GM12878 (cell line): ENCODE data around the gene JTB. TPM values are rescaled to one million over a fixed set of nuclear protein-coding genes. Genes with fewer than 3 reads are reported as not detected.

ENCODE experiments used
- ATF7 ChIP-seq: fragments of 450-650 bp; IDR thresholded peaks from 2 replicates; pipeline ENCODE4 v1.6.1; 2016; ENCODE audit warnings: low read depth, mild to moderate bottlenecking
- CHD1 ChIP-seq: IDR thresholded peaks from 2 replicates; pipeline ENCODE4 v1.6.1; 2012; ENCODE audit warnings: low read depth, low read length, improper control_type of control experiment
- FOXM1 ChIP-seq: IDR thresholded peaks from 2 replicates; pipeline ENCODE4 v1.6.1; 2012; ENCODE audit warnings: low read depth, mild to moderate bottlenecking, inconsistent platforms, low read length, moderate library complexity
- JUNB ChIP-seq: IDR thresholded peaks from 2 replicates; pipeline ENCODE4 v1.6.1; 2016; ENCODE audit warnings: antibody characterized with exemption, mild to moderate bottlenecking
- MYC ChIP-seq: IDR thresholded peaks from 2 replicates; pipeline ENCODE4 v1.6.1; 2011; ENCODE audit warnings: mild to moderate bottlenecking, low read length, moderate library complexity, inconsistent platforms; ENCODE audit not compliant: insufficient read depth, insufficient replicate concordance, insufficient read length, severe bottlenecking
- NBN ChIP-seq: fragments of 450-650 bp; IDR thresholded peaks from 2 replicates; pipeline ENCODE4 v1.6.1; 2016
- NFIC ChIP-seq: IDR thresholded peaks from 2 replicates; pipeline ENCODE4 v1.6.1; 2012; ENCODE audit warnings: low read depth, mild to moderate bottlenecking, inconsistent platforms, low read length, moderate library complexity
- NFYA ChIP-seq: IDR thresholded peaks from 2 replicates; pipeline ENCODE4 v1.6.1; 2011; ENCODE audit warnings: low read depth, mild to moderate bottlenecking, low read length, improper control_type of control experiment, borderline replicate concordance
- PAX5 ChIP-seq: IDR thresholded peaks from 2 replicates; pipeline ENCODE4 v1.6.1; 2011; ENCODE audit warnings: low read depth, low read length, borderline replicate concordance
- POLR2A ChIP-seq: IDR thresholded peaks from 2 replicates; pipeline ENCODE4 v1.6.1; 2011; ENCODE audit warnings: low read depth, mild to moderate bottlenecking, low read length
- SIN3A ChIP-seq: IDR thresholded peaks from 2 replicates; pipeline ENCODE4 v1.6.1; 2012; ENCODE audit warnings: low read depth, low read length, improper control_type of control experiment
- TCF7 ChIP-seq: IDR thresholded peaks from 2 replicates; pipeline ENCODE4 v1.6.1; 2014; ENCODE audit warnings: antibody characterized with exemption, borderline replicate concordance
- WRNIP1 ChIP-seq: IDR thresholded peaks from 2 replicates; pipeline ENCODE4 v1.6.1; 2011; ENCODE audit warnings: low read depth, low read length, improper control_type of control experiment, borderline replicate concordance
- YY1 ChIP-seq: IDR thresholded peaks from 2 replicates; pipeline ENCODE4 v1.6.1; 2011; ENCODE audit warnings: low read depth, mild to moderate bottlenecking, low read length
- ZBED1 ChIP-seq: IDR thresholded peaks from 2 replicates; pipeline ENCODE4 v1.6.1; 2016; ENCODE audit warnings: borderline replicate concordance
- ZNF24 ChIP-seq: fragments of 450-650 bp; IDR thresholded peaks from 2 replicates; pipeline ENCODE4 v1.6.1; 2017; ENCODE audit warnings: antibody characterized with exemption, mild to moderate bottlenecking
- polyA plus RNA-seq, 11 experiments: library from polyadenylated mRNA; depleted of rRNA in 4 of 11; unstranded in 6 of 11; stranded (reverse) in 5 of 11; fragments of >200 nt; fragmentation: Nextera tagmentation in 4 of 11; fragmentation: Illumina TruSeq in 1 of 11; extraction: Ambion mirVana in 4 of 11; extraction: Trizol in 1 of 11; gene quantifications; 1 replicate in 1 of 11; 2 replicates in 10 of 11; pipeline versions ENCODE4 v1.2.1 to v1.2.3, GENCODE V29; 2011 to 2016; ENCODE audit warnings: inconsistent platforms in 2 of 11, missing spikeins in 2 of 11, low read depth in 1 of 11
- total RNA-seq, 4 experiments: library from RNA; depleted of rRNA in 3 of 4; stranded (reverse); fragments of >200 nt in 3 of 4; fragmentation: Illumina TruSeq in 1 of 4; extraction: Trizol in 1 of 4; gene quantifications; 2 replicates each; pipeline versions ENCODE4 v1.2.1 to v1.2.3, GENCODE V29; 2013 to 2021
- TF ChIP-seq, protein P1 (sequence below), 3 experiments: IDR thresholded peaks in 2 of 3; conservative IDR thresholded peaks in 1 of 3; 2 replicates each; pipeline ENCODE4 v1.5.1; 2011; ENCODE audit warnings: low read depth in 3 of 3, low read length in 3 of 3, mild to moderate bottlenecking in 3 of 3, control low read depth in 2 of 3, moderate library complexity in 2 of 3, inconsistent platforms in 1 of 3, mixed read lengths in 1 of 3; ENCODE audit not compliant: control insufficient read depth in 2 of 3, insufficient read depth in 1 of 3; ENCODE audit errors: extremely low read depth in 1 of 3
- TF ChIP-seq, protein P2 (sequence below): IDR thresholded peaks from 2 replicates; pipeline ENCODE4 v1.6.1; 2011; ENCODE audit warnings: borderline replicate concordance, low read depth, mild to moderate bottlenecking, moderate library complexity, low read length; ENCODE audit not compliant: insufficient read depth, poor library complexity, severe bottlenecking
- TF ChIP-seq, protein P3 (sequence below): IDR thresholded peaks from 2 replicates; pipeline ENCODE4 v1.6.1; 2011; ENCODE audit warnings: borderline replicate concordance, low read depth, mild to moderate bottlenecking, moderate library complexity, mixed read lengths, low read length; ENCODE audit not compliant: insufficient read depth; ENCODE audit errors: extremely low read length
- TF ChIP-seq, protein P4 (sequence below): IDR thresholded peaks from 2 replicates; pipeline ENCODE4 v1.6.1; 2012; ENCODE audit warnings: low read depth, low read length, improper control_type of control experiment
- TF ChIP-seq, protein P5 (sequence below): IDR thresholded peaks from 2 replicates; pipeline ENCODE4 v1.6.1; 2011; ENCODE audit warnings: low read depth, mild to moderate bottlenecking, low read length, moderate library complexity, borderline replicate concordance; ENCODE audit errors: extremely low read depth
- TF ChIP-seq, protein P6 (sequence below): IDR thresholded peaks from 2 replicates; pipeline ENCODE4 v1.6.1; 2012; ENCODE audit warnings: low read length, inconsistent platforms

JTB gene
- total and polyA plus RNA-seq, 10 of the 15 experiments (the other 5 are each of a cell fraction or from before 2014, with no cell fraction given): 25.0 to 298 (median 155) TPM

DNA sequence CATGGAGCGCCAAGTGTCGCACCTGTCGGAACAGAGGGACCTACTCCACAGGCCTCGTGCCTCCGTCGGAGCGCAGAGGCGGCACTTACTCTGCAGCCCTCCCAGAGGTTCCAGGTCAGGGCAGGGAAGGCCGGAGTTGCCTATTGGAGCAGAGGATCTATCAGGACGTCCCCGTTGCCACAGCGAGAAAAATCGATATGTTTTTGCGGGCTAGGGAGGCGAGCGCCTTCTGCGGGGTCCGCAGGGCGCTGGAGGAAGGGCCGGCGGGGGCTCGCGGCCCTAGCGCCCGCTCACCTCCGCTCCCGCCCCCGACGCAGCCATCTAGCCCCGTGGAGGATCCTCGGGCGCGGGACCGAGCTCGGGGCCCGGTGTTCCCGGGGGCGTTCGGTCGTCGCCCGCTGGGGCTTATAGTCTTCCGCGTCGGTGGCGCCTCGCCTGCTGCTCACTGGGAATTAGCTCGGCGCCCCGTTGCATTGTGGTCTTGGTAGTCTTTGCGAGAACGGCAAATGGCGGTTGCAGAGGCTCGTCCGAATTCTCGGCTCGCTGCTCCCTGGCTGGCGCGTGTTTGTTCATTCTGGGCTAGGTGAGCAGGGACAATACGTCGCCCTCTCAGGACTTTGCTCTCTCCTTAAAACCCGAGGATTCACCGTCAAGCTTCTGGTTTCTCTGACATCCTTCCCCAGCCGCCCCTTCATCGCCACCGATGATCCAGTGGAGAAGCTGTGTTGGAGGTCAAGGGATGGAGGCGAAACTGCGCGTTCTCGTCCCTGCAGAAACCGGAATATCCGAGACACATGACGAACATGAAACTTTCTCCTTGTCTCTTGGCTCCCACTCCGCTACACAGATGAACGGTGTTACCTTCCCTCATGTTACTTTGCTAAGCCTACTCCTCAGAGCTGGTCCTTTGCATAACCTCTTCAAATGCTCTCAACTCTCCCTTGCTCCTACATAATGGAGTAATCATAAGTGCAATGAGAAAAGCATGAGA, at the start of gene JTB (continued):
- peak; percentile 38 for TF ChIP-seq MYC
- TF ChIP-seq POLR2A: peak; percentile 95
- no peak for TF ChIP-seq TCF7
- TF ChIP-seq, protein P1, sequence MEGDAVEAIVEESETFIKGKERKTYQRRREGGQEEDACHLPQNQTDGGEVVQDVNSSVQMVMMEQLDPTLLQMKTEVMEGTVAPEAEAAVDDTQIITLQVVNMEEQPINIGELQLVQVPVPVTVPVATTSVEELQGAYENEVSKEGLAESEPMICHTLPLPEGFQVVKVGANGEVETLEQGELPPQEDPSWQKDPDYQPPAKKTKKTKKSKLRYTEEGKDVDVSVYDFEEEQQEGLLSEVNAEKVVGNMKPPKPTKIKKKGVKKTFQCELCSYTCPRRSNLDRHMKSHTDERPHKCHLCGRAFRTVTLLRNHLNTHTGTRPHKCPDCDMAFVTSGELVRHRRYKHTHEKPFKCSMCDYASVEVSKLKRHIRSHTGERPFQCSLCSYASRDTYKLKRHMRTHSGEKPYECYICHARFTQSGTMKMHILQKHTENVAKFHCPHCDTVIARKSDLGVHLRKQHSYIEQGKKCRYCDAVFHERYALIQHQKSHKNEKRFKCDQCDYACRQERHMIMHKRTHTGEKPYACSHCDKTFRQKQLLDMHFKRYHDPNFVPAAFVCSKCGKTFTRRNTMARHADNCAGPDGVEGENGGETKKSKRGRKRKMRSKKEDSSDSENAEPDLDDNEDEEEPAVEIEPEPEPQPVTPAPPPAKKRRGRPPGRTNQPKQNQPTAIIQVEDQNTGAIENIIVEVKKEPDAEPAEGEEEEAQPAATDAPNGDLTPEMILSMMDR (IDR thresholded peaks at IDR 0.05 in 2 of 3, conservative IDR thresholded peaks at IDR 0.05 in 1 of 3; ENCODE audit: control insufficient read depth in 2 of 3, extremely low read depth in 1 of 3, insufficient read depth in 1 of 3, low read depth in 3 of 3, low read length in 3 of 3): no peak
- no peak for TF ChIP-seq ZNF24
- peak; percentile 35 for TF ChIP-seq JUNB
- TF ChIP-seq PAX5: 0 out of 2 replicates have a peak, but pooled peaks have one; percentile 19
- TF ChIP-seq, protein P2, sequence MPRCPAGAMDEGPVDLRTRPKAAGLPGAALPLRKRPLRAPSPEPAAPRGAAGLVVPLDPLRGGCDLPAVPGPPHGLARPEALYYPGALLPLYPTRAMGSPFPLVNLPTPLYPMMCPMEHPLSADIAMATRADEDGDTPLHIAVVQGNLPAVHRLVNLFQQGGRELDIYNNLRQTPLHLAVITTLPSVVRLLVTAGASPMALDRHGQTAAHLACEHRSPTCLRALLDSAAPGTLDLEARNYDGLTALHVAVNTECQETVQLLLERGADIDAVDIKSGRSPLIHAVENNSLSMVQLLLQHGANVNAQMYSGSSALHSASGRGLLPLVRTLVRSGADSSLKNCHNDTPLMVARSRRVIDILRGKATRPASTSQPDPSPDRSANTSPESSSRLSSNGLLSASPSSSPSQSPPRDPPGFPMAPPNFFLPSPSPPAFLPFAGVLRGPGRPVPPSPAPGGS: no peak
- TF ChIP-seq NBN: 0 out of 2 replicates have a peak, but pooled peaks have one; percentile 58
- TF ChIP-seq, protein P3, sequence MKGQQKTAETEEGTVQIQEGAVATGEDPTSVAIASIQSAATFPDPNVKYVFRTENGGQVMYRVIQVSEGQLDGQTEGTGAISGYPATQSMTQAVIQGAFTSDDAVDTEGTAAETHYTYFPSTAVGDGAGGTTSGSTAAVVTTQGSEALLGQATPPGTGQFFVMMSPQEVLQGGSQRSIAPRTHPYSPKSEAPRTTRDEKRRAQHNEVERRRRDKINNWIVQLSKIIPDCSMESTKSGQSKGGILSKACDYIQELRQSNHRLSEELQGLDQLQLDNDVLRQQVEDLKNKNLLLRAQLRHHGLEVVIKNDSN: no peak
- no peak for TF ChIP-seq ATF7
- TF ChIP-seq WRNIP1: no peak
- no peak for TF ChIP-seq NFIC
- TF ChIP-seq NFYA: no peak
- peak; percentile 52 for TF ChIP-seq SIN3A
- TF ChIP-seq ZBED1: no peak
- no peak for TF ChIP-seq CHD1
- TF ChIP-seq, protein P4, sequence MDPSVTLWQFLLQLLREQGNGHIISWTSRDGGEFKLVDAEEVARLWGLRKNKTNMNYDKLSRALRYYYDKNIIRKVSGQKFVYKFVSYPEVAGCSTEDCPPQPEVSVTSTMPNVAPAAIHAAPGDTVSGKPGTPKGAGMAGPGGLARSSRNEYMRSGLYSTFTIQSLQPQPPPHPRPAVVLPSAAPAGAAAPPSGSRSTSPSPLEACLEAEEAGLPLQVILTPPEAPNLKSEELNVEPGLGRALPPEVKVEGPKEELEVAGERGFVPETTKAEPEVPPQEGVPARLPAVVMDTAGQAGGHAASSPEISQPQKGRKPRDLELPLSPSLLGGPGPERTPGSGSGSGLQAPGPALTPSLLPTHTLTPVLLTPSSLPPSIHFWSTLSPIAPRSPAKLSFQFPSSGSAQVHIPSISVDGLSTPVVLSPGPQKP: no peak
- peak; percentile 97 for TF ChIP-seq YY1
- no peak for TF ChIP-seq FOXM1
- TF ChIP-seq, protein P5, sequence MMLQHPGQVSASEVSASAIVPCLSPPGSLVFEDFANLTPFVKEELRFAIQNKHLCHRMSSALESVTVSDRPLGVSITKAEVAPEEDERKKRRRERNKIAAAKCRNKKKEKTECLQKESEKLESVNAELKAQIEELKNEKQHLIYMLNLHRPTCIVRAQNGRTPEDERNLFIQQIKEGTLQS: no peak
- TF ChIP-seq, protein P6, sequence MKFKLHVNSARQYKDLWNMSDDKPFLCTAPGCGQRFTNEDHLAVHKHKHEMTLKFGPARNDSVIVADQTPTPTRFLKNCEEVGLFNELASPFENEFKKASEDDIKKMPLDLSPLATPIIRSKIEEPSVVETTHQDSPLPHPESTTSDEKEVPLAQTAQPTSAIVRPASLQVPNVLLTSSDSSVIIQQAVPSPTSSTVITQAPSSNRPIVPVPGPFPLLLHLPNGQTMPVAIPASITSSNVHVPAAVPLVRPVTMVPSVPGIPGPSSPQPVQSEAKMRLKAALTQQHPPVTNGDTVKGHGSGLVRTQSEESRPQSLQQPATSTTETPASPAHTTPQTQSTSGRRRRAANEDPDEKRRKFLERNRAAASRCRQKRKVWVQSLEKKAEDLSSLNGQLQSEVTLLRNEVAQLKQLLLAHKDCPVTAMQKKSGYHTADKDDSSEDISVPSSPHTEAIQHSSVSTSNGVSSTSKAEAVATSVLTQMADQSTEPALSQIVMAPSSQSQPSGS: no peak
